Myocyte (in vitro differentiated cells): Measurements from ENCODE around the gene TLR4. TPM values are rescaled to one million over a fixed set of nuclear protein-coding genes. Genes with fewer than 3 reads are reported as not detected.

Source experiments
- DNase-seq: peaks from one replicate; pipeline ENCODE4 v3.0.0-alpha.2; 2012; ENCODE audit warnings: low read depth
- polyA plus RNA-seq: library from polyadenylated mRNA; unstranded; fragments of >200 nt; gene quantifications from one replicate; pipeline ENCODE4 v1.2.1, GENCODE V29; 2012; ENCODE audit warnings: missing spikeins
- total RNA-seq: library from RNA; depleted of rRNA; stranded (reverse); fragments of >200 nt; gene quantifications from 2 replicates; pipeline ENCODE4 v1.2.3, GENCODE V29; 2014

The TLR4 gene
- total RNA-seq = 7.9 and 11.9 TPM in 2 replicates
- polyA plus RNA-seq = 6.0 TPM

DNA sequence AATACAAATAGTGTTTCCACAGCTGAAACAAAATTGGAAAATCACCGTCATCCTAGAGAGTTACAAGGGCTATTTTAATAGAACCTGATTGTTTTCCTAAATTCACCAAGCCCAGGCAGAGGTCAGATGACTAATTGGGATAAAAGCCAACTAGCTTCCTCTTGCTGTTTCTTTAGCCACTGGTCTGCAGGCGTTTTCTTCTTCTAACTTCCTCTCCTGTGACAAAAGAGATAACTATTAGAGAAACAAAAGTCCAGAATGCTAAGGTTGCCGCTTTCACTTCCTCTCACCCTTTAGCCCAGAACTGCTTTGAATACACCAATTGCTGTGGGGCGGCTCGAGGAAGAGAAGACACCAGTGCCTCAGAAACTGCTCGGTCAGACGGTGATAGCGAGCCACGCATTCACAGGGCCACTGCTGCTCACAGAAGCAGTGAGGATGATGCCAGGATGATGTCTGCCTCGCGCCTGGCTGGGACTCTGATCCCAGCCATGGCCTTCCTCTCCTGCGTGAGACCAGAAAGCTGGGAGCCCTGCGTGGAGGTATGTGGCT lies at the start of gene TLR4:
TLR4 (plus strand) TSS at position 380 of the 552 bp plus-strand sequence; CDS start at position 450, 70 bp downstream.
- DNase-seq = peak; percentile 74

DNA sequence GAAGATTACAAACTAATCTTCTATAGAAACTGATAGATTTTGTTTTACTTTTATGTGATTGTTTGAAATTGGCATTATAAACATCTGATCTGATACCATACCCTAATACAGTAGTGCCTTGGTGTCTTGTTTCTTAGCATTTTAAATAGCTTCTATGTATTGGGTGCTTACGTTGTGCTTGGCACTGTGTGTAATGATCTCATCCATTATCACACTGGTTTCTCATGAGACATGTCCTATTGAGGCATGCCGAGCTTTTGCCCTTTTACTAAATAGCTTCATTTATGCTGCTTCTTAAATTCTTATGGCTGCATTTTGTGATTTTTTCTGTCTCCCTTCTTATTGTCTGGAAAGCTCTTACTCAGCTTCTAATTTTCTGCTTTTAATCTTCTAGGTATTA lies 48.2 kb upstream of the TLR4 start:
- DNase-seq = no peak

DNA sequence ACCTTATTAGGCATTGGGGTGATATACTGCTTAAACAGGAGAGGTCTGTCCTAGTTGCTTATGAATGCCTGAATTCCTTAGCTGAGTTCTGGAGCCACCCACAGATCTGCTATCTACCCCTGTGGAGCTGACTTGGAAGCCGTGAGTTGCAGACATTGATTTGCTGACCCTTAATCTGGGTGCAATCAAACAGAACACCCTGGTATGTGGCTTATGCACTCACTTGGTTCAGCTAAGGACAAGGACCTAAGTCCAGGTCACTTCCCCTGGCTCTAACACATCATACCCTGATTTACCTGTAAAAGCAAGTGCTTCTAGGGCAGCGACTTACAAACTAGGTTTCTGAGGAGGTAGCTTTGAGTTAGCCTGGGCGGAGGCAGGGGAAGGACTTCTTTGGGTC lies 41.6 kb upstream of the TLR4 start:
- DNase-seq = no peak

GRCh38 chr9:117664419-117664818 lies 39.8 kb upstream of the TLR4 start:
- no peak for DNase-seq

DNA sequence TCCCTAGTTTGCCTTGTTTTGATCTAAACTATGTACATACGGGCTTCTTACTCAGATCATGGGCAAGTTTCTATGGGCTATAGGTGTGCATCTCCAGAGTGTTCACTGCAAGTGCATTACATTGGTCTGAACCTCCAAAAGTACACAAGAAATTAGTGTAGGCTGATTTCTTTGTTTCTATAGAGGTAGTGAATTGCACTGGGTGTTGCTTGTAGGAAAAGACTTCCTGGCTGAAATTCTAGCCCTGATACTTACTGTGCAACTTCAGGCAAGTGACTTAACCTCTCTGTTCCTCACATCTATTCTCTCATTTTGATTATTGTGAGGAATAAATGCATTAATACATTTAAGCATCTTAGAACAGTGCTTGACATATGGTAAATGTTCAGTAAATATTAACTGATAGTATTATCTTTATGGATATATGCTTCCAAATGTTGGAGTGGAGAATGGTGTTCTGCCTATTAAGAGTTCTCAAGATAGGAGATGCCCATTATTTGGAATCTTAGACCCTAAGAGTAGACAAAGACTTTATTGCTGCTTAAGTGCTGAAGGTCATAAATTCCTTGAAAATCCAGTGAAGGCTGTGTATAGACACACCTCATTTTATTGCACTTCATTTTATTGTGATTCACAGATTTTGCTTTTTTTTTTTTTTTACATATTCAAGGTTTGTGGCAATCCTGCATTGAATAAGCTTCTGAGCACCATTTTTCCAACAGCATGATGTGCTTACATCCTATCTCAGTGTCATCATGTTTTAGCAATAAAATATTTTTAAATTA lies 38.4 kb upstream of the TLR4 start:
- DNase-seq = no peak

- DNase-seq = peak; percentile 10
Observed at GRCh38 chr9:117671468-117671867, 32.7 kb upstream of the TLR4 start.

DNA sequence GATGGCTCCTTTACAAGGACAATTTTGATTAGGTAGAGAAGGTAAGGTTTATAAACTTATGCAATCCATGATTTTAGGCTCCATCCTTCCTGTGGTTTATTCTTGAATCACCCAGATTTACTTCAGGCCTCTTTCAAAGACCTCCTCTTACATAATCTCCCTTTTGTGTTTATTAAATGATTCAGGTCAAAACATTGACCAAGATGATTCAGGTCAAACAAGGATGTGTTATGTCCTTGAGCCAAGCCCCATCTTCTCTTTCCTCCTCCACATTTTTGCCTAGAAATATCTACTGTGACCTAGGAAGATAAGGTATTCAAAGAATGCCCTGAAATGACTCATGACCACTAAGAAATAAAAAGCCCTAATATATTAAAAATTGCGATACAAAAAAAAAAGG lies 31.8 kb upstream of the TLR4 start:
- DNase-seq = peak; percentile 21

- DNase-seq = no peak
Observed at GRCh38 chr9:117677572-117677971, 26.6 kb upstream of the TLR4 start.

DNA sequence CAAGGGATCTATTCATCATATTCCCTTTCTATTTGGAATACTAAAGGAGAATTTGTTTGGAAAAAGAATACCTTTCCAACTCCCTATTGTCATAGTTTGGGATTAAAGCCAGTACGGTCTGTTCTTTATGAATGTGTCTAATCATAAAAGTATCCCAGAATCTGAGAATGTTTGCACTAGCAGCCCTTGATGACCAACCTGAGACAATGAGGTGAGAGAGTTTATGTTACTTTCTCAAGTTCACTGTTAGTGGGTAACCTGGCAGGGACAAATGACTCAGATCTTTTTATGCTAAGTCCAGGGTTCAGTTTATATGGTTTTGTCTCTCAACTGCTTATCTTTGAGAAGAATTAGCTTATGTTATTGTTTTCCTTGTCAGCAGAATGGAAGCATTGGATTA lies 25.3 kb upstream of the TLR4 start:
- DNase-seq = no peak

- DNase-seq = no peak
Observed at GRCh38 chr9:117679416-117679815, 24.8 kb upstream of the TLR4 start.

- no peak for DNase-seq
Observed at GRCh38 chr9:117681888-117682287, 22.3 kb upstream of the TLR4 start.

DNA sequence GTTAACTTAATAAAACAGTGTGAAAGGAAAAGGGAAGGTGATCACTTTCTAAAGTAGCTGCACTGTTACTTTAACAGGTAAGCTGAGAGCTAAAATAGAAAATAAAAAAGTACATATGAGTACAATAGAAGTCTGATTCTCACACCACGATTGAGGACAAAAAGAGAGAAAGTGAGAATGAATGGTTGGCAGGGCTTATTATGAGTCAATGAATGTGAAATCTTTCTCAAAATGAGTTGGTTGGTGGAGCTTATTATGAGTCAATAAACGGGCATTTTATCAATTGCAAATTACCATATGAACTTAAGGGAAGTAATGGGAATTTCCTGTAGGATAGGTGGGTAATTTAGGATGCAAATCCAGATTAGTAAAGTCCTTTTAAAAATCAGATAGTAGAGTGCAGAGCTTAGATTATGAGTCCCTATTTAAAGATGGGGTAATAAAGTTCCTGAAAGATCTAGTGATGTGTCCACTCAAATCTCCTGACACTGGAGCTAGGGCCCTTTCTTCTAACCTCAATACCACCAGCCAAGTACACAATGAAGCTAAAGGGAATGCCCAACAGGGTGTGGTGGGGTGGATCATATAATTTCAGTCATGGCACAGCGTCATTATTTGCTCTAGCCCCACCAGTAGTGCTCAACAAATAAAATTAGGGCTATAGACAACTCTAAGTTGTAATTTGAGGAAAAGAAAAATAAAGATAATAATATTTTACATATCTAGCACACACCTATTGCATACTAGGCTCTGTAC lies 21.1 kb upstream of the TLR4 start:
- DNase-seq = no peak

- no peak for DNase-seq
Observed at GRCh38 chr9:117687532-117687931, 16.7 kb upstream of the TLR4 start.

GRCh38 chr9:117691367-117691766 lies 12.8 kb upstream of the TLR4 start:
- DNase-seq = no peak

DNA sequence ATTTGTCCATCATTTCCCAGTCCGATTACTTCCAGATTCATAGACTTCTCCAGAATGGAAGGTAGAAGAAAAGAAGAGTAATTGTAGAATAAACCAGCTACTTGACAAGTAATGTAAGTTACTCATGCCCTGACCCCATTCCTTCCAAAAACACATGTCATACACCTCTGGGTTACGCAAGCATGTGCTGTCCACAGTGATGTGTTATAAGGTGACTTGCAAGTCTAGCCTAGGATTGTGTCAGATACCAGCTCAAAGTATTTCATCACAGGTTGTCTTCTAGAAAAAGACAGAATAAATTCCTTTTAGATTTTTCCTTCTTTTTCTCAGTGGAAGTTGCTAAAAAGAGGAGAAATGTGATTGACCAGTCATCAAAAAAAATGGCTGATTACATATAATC lies 8.0 kb upstream of the TLR4 start:
- DNase-seq = no peak

- DNase-seq = no peak
Observed at GRCh38 chr9:117697046-117697445, 7.2 kb upstream of the TLR4 start.

GRCh38 chr9:117703537-117703936 lies 666 bp upstream of the TLR4 start:
- DNase-seq = peak; percentile 20

- peak; percentile 23 for DNase-seq
Observed at GRCh38 chr9:117704597-117704996, 394 bp downstream of the TLR4 start.

- no peak for DNase-seq
Observed at GRCh38 chr9:117705386-117705785, 1.2 kb downstream of the TLR4 start.

DNA sequence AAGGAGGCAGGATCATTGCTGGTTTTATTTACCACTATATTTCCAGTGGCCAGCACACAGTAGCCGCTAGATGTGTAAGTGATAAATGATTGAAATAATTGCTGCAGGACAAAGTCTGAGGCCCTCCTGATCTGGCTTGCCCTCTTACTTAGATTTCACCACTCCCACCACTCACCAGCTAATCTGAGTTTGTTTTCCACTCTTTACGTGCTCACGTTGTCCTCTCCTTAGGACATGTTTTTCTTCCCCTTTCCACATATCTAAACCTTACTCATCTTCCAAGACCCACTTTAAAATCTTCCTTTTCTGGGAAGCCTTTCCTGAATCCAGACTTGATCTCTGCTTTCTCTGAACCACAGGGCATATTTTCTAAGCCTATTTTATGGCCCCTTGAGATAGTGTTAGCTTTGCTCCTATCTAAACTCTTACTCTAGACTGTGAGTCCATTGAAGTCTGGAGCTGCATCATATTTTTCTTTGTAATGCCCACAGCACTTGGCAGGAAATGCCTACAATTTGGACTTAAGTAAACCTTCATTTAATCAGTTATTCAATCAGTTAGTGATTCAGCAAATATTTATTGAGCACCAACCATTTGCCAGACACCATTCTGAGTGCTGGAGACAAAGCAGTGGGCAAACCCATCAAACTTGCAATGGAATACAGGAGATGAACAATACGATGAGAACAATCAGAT lies 2.4 kb downstream of the TLR4 start:
- DNase-seq = no peak

GRCh38 chr9:117707561-117707960 lies 3.4 kb downstream of the TLR4 start:
- no peak for DNase-seq

- no peak for DNase-seq
Observed at GRCh38 chr9:117709936-117710335, 5.7 kb downstream of the TLR4 start.
